ENCODE measurements around the gene D2HGDH.

GRCh38 chr2:241780939-241781569 lies 46.6 kb downstream of the D2HGDH start:
- TF ChIP-seq EZH2phosphoT487 (IDR thresholded peaks at IDR 0.05; ENCODE audit: unreplicated experiment) (no peak), CTCF (conservative IDR thresholded peaks at IDR 0.05; ENCODE audit: low read depth in 2 of 2) (no peak)
